HEK293 (cell line): ENCODE measurements around the gene TNIK.

Experiments
- SALL2 ChIP-seq: fragments of 450-650 bp; formaldehyde crosslinking; IDR thresholded peaks from 2 replicates; pipeline ENCODE4 v1.5.0; 2017; ENCODE audit warnings: missing biosample characterization, mild to moderate bottlenecking, missing genetic modification characterization, borderline replicate concordance
- ZNF280C ChIP-seq: fragments of 450-650 bp; formaldehyde crosslinking; IDR thresholded peaks from 2 replicates; pipeline ENCODE4 v1.5.1; 2016; ENCODE audit warnings: missing biosample characterization, missing genetic modification characterization
- ZNF302 ChIP-seq: fragments of 450-650 bp; formaldehyde crosslinking; IDR thresholded peaks from 2 replicates; pipeline ENCODE4 v1.5.1; 2016; ENCODE audit warnings: missing biosample characterization, missing genetic modification characterization, low read depth
- ZNF530 ChIP-seq: fragments of 450-650 bp; formaldehyde crosslinking; IDR thresholded peaks from 2 replicates; pipeline ENCODE4 v1.5.1; 2016; ENCODE audit warnings: low read depth, missing biosample characterization, missing genetic modification characterization
- ZNF561 ChIP-seq: fragments of 450-650 bp; IDR thresholded peaks from 2 replicates; pipeline ENCODE4 v1.5.1; 2018; ENCODE audit warnings: missing biosample characterization, missing genetic modification characterization, borderline replicate concordance
- ZNF837 ChIP-seq: fragments of 450-650 bp; formaldehyde crosslinking; IDR thresholded peaks from 2 replicates; pipeline ENCODE4 v1.5.1; 2016; ENCODE audit warnings: missing biosample characterization, missing genetic modification characterization
- TF ChIP-seq, protein P1 (sequence below): fragments of 450-650 bp; formaldehyde crosslinking; IDR thresholded peaks from 2 replicates; pipeline ENCODE4 v1.5.1; 2016; ENCODE audit warnings: missing biosample characterization, missing genetic modification characterization
- TF ChIP-seq, protein P2 (sequence below): sonication (generic); formaldehyde crosslinking; IDR thresholded peaks from 2 replicates; pipeline ENCODE4 v1.8.1; 2022; ENCODE audit warnings: mild to moderate bottlenecking, moderate library complexity, missing genetic modification reagents
- TF ChIP-seq, protein P3 (sequence below): fragments of 450-650 bp; formaldehyde crosslinking; IDR thresholded peaks from 2 replicates; pipeline ENCODE4 v1.5.1; 2016; ENCODE audit warnings: missing biosample characterization, missing genetic modification characterization
- TF ChIP-seq, protein P4 (sequence below): fragments of 450-650 bp; formaldehyde crosslinking; IDR thresholded peaks from 2 replicates; pipeline ENCODE4 v1.5.1; 2017; ENCODE audit warnings: missing biosample characterization, missing genetic modification characterization

- TF ChIP-seq ZNF837 (tag by site-specific recombination) (no peak), ZNF302 (tag by site-specific recombination) (no peak), ZNF561 (tag by site-specific recombination) (no peak), ZNF280C (tag by site-specific recombination) (no peak), ZNF530 (tag by site-specific recombination) (no peak), SALL2 (no peak)
- TF ChIP-seq, protein P1, sequence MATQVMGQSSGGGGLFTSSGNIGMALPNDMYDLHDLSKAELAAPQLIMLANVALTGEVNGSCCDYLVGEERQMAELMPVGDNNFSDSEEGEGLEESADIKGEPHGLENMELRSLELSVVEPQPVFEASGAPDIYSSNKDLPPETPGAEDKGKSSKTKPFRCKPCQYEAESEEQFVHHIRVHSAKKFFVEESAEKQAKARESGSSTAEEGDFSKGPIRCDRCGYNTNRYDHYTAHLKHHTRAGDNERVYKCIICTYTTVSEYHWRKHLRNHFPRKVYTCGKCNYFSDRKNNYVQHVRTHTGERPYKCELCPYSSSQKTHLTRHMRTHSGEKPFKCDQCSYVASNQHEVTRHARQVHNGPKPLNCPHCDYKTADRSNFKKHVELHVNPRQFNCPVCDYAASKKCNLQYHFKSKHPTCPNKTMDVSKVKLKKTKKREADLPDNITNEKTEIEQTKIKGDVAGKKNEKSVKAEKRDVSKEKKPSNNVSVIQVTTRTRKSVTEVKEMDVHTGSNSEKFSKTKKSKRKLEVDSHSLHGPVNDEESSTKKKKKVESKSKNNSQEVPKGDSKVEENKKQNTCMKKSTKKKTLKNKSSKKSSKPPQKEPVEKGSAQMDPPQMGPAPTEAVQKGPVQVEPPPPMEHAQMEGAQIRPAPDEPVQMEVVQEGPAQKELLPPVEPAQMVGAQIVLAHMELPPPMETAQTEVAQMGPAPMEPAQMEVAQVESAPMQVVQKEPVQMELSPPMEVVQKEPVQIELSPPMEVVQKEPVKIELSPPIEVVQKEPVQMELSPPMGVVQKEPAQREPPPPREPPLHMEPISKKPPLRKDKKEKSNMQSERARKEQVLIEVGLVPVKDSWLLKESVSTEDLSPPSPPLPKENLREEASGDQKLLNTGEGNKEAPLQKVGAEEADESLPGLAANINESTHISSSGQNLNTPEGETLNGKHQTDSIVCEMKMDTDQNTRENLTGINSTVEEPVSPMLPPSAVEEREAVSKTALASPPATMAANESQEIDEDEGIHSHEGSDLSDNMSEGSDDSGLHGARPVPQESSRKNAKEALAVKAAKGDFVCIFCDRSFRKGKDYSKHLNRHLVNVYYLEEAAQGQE (tag by site-specific recombination) = no peak
- TF ChIP-seq, protein P2, sequence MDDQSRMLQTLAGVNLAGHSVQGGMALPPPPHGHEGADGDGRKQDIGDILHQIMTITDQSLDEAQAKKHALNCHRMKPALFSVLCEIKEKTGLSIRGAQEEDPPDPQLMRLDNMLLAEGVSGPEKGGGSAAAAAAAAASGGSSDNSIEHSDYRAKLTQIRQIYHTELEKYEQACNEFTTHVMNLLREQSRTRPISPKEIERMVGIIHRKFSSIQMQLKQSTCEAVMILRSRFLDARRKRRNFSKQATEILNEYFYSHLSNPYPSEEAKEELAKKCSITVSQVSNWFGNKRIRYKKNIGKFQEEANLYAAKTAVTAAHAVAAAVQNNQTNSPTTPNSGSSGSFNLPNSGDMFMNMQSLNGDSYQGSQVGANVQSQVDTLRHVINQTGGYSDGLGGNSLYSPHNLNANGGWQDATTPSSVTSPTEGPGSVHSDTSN (CRISPR knock-in tag) = no peak
- TF ChIP-seq, protein P3, sequence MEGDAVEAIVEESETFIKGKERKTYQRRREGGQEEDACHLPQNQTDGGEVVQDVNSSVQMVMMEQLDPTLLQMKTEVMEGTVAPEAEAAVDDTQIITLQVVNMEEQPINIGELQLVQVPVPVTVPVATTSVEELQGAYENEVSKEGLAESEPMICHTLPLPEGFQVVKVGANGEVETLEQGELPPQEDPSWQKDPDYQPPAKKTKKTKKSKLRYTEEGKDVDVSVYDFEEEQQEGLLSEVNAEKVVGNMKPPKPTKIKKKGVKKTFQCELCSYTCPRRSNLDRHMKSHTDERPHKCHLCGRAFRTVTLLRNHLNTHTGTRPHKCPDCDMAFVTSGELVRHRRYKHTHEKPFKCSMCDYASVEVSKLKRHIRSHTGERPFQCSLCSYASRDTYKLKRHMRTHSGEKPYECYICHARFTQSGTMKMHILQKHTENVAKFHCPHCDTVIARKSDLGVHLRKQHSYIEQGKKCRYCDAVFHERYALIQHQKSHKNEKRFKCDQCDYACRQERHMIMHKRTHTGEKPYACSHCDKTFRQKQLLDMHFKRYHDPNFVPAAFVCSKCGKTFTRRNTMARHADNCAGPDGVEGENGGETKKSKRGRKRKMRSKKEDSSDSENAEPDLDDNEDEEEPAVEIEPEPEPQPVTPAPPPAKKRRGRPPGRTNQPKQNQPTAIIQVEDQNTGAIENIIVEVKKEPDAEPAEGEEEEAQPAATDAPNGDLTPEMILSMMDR (tag by site-specific recombination) = no peak
- TF ChIP-seq, protein P4, sequence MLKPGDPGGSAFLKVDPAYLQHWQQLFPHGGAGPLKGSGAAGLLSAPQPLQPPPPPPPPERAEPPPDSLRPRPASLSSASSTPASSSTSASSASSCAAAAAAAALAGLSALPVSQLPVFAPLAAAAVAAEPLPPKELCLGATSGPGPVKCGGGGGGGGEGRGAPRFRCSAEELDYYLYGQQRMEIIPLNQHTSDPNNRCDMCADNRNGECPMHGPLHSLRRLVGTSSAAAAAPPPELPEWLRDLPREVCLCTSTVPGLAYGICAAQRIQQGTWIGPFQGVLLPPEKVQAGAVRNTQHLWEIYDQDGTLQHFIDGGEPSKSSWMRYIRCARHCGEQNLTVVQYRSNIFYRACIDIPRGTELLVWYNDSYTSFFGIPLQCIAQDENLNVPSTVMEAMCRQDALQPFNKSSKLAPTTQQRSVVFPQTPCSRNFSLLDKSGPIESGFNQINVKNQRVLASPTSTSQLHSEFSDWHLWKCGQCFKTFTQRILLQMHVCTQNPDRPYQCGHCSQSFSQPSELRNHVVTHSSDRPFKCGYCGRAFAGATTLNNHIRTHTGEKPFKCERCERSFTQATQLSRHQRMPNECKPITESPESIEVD = no peak
These were observed 47.7 kb downstream of the TNIK start for GRCh38 chr3:171412473-171412872.
